ENCODE measurements around the gene TBC1D22A. TPM values are rescaled to one million over a fixed set of nuclear protein-coding genes. Genes with fewer than 3 reads are reported as not detected.

TBC1D22A gene
- total RNA-seq, 1 experiment from 2014 or later: 14.3 TPM

DNA sequence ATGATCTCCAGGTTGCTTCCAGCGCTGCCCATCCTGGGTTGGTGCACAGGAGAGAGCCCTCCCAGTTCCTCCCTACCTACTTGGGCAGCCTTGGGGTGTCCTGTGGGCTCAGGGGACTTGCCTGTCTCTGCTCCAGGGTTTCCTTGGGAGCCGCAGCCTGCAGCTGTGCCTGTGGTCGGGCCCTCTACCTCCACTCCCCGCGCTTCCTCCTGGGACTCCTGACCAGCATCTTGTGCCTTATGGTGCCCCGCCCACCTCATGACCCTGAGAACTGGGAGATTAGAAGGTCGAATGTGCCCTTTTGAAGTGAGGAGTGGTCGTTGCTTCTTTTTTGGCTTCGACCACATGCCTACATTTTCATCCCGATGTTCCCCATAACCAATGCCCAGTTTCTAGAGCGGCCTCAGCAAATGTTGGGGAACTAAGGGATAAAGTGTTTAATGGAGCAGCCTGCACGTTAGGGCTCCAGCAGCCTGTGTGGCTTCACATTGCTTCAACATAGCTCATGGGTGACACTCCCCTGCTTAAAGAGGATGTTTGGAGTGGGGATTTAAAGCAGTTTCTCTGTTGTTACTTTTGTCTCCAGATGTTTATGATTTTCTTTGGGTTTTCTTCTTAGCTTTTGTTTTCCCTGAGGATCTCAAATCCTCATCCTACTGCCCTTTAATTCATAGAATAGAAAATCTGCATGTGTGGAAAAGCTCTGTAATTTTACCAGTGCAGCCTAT lies 248.8 kb downstream of the TBC1D22A start:
- Histone ChIP-seq H2AFZ (ENCODE audit: low read length) (no peak overlapping the region), H4K20me1 (ENCODE audit: low read length) (no peaks in the 10 kb centered on the region), H3K4me2 (ENCODE audit: low read length) (no peak overlapping the region), H3K9me2 (replicated peaks; ENCODE audit: low read length) (no peaks in the 10 kb centered on the region), H3K4me1 (ENCODE audit: insufficient read depth, low read length) (peaks cover 15% of the 10 kb centered on the region), H3F3A (ENCODE audit: low read length, unreplicated experiment) (no peaks in the 10 kb centered on the region), H3K27ac (ENCODE audit: low read length) (no peak overlapping the region), H3K9ac (ENCODE audit: low read length) (no peak overlapping the region), H3K27me3 (ENCODE audit: low read length) (no peaks in the 10 kb centered on the region), H3K9me3 (ENCODE audit: low read length) (no peaks in the 10 kb centered on the region), H3K4me3 (ENCODE audit: low read length) (no peak overlapping the region), H3K36me3 (ENCODE audit: low read depth, low read length) (peaks cover 4% of the 10 kb centered on the region; the same call in 1 of the 2 replicates), H3K79me2 (ENCODE audit: low read length) (no peaks in the 10 kb centered on the region)
- ChIA-PET CTCF (no interaction called here), POLR2A (ENCODE audit: unreplicated experiment) (interaction anchor here (0.6 kb wide), 1 partner anchor 268 kb away, joined by 7 read pairs; no protein-coding TSS in a partner anchor)
- no peak for ATAC-seq
- intact Hi-C loops (cut with micrococcal nuclease): no loop called here
- TF ChIP-seq EZH2 (IDR thresholded peaks at IDR 0.05; ENCODE audit: low read length, unreplicated experiment): no peak
- TF ChIP-seq, protein P1, sequence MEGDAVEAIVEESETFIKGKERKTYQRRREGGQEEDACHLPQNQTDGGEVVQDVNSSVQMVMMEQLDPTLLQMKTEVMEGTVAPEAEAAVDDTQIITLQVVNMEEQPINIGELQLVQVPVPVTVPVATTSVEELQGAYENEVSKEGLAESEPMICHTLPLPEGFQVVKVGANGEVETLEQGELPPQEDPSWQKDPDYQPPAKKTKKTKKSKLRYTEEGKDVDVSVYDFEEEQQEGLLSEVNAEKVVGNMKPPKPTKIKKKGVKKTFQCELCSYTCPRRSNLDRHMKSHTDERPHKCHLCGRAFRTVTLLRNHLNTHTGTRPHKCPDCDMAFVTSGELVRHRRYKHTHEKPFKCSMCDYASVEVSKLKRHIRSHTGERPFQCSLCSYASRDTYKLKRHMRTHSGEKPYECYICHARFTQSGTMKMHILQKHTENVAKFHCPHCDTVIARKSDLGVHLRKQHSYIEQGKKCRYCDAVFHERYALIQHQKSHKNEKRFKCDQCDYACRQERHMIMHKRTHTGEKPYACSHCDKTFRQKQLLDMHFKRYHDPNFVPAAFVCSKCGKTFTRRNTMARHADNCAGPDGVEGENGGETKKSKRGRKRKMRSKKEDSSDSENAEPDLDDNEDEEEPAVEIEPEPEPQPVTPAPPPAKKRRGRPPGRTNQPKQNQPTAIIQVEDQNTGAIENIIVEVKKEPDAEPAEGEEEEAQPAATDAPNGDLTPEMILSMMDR (conservative IDR thresholded peaks at IDR 0.05; ENCODE audit: low read depth, low read length): no peak
- no peak for TF ChIP-seq EZH2phosphoT487 (IDR thresholded peaks at IDR 0.05; ENCODE audit: borderline replicate concordance, low read length)
- BruUV-seq (replicated peaks): no TSS peak
- DNase-seq: no peak

DNA sequence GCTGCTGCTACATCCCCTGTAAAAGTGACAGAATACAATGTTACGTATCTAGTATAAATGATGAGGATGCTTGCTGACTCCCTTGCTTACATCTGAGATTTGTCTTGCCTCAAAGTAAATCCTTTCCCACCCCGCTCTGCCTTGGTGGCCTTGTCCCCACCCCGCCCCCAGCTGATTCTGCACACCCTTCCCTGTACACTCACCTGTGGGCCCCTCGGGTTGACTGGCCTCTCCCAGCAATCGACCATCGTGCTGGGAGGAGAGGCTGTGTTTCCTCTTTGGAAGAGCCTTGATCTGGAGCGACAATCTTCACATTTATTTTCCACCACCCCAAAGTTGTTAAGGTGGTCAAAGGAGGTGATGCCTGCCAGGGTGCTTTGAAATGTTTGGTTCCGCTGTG lies 249.4 kb downstream of the TBC1D22A start:
- DNase-seq: no peak
- Histone ChIP-seq H3K9me2 (replicated peaks; ENCODE audit: low read length) (no peaks in the 10 kb centered on the region), H3K27me3 (ENCODE audit: low read length) (no peaks in the 10 kb centered on the region), H3K4me1 (ENCODE audit: insufficient read depth, low read length) (peaks cover 15% of the 10 kb centered on the region), H2AFZ (ENCODE audit: low read length) (no peak overlapping the region), H3K79me2 (ENCODE audit: low read length) (no peaks in the 10 kb centered on the region), H3K9me3 (ENCODE audit: low read length) (no peaks in the 10 kb centered on the region), H3F3A (ENCODE audit: low read length, unreplicated experiment) (no peaks in the 10 kb centered on the region), H3K4me2 (ENCODE audit: low read length) (no peak overlapping the region), H3K36me3 (ENCODE audit: low read depth, low read length) (peaks cover 4% of the 10 kb centered on the region; the same call in 1 of the 2 replicates), H3K4me3 (ENCODE audit: low read length) (no peak overlapping the region), H3K9ac (ENCODE audit: low read length) (no peak overlapping the region), H4K20me1 (ENCODE audit: low read length) (no peaks in the 10 kb centered on the region), H3K27ac (ENCODE audit: low read length) (no peak overlapping the region)
- CTCF ChIA-PET: no interaction called here
- BruUV-seq (replicated peaks): no TSS peak
- TF ChIP-seq, protein P1 (conservative IDR thresholded peaks at IDR 0.05; ENCODE audit: low read depth, low read length): no peak
- TF ChIP-seq EZH2phosphoT487 (IDR thresholded peaks at IDR 0.05; ENCODE audit: borderline replicate concordance, low read length): no peak
- TF ChIP-seq EZH2 (IDR thresholded peaks at IDR 0.05; ENCODE audit: low read length, unreplicated experiment): no peak
- ATAC-seq: no peak
- intact Hi-C loops (cut with micrococcal nuclease): no loop called here
- POLR2A ChIA-PET (ENCODE audit: unreplicated experiment): no interaction called here

All from PC-3 (cell line).